GM19468 (cell line): ENCODE data around the gene TBC1D3I.
"Not testable (repeated sequence)": the region's sequence is repeated elsewhere in the genome, so short reads cannot be mapped to it uniquely, and the experiment has no call there.

Experiments used
- ATAC-seq: cut with Tn5 transposase; IDR thresholded peaks from one replicate; pipeline ENCODE4 v1.9.1; 2021; ENCODE audit warnings: mild to moderate bottlenecking, moderate library complexity, moderate number of reproducible peaks; ENCODE audit not compliant: unreplicated experiment; ENCODE audit errors: extremely low read depth

Gene TBC1D3I

GRCh38 chr17:36264470-36264869 is at the start of gene TBC1D3I:
Gene TBC1D3I, minus strand, starts transcription at chr17:36264570. Its CDS starts 1,585 bp downstream, at chr17:36262985.
- ATAC-seq = not testable (repeated sequence)

- not testable (repeated sequence) for ATAC-seq
Observed at GRCh38 chr17:36295161-36295560, 30.8 kb upstream of the TBC1D3I start.

- ATAC-seq = not testable (repeated sequence)
Observed at GRCh38 chr17:36289965-36290612, 25.7 kb upstream of the TBC1D3I start.

- ATAC-seq = not testable (repeated sequence)
Observed at GRCh38 chr17:36284219-36284618, 19.8 kb upstream of the TBC1D3I start.

GRCh38 chr17:36283256-36283655 is 18.9 kb upstream of the TBC1D3I start:
- ATAC-seq = not testable (repeated sequence)

- ATAC-seq = not testable (repeated sequence)
Observed at GRCh38 chr17:36242046-36242445, 22.3 kb downstream of the TBC1D3I start.

GRCh38 chr17:36229644-36230043 is 34.7 kb downstream of the TBC1D3I start:
- not testable (repeated sequence) for ATAC-seq

GRCh38 chr17:36222967-36223366 is 41.4 kb downstream of the TBC1D3I start:
- ATAC-seq = not testable (repeated sequence)

- not testable (repeated sequence) for ATAC-seq
Observed at GRCh38 chr17:36221581-36222100, 42.7 kb downstream of the TBC1D3I start.

GRCh38 chr17:36220737-36221580 is 43.4 kb downstream of the TBC1D3I start:
- not testable (repeated sequence) for ATAC-seq

GRCh38 chr17:36219556-36219955 is 44.8 kb downstream of the TBC1D3I start:
- not testable (repeated sequence) for ATAC-seq

- not testable (repeated sequence) for ATAC-seq
Observed at GRCh38 chr17:36215406-36216308, 48.7 kb downstream of the TBC1D3I start.

GRCh38 chr17:36214918-36215317 is 49.5 kb downstream of the TBC1D3I start:
- ATAC-seq = no peak

GRCh38 chr17:36213695-36214094 is 50.7 kb downstream of the TBC1D3I start:
- no peak for ATAC-seq

- ATAC-seq = no peak
Observed at GRCh38 chr17:36212966-36213365, 51.4 kb downstream of the TBC1D3I start.

GRCh38 chr17:36212272-36212605 is 52.1 kb downstream of the TBC1D3I start:
- no peak for ATAC-seq

GRCh38 chr17:36211484-36212271 is 52.7 kb downstream of the TBC1D3I start:
- ATAC-seq = not testable (repeated sequence)

GRCh38 chr17:36210439-36211211 is 53.7 kb downstream of the TBC1D3I start, which contains the start of gene CCL4L2:
Gene CCL4L2, plus strand, starts transcription at chr17:36211063.
- peak; percentile 60 for ATAC-seq
